ENCODE data around the gene BBS1. TPM values are rescaled to one million over a fixed set of nuclear protein-coding genes. Genes with fewer than 3 reads are reported as not detected.
A peak's percentile ranks its signal among the peaks of the same experiment; 100 is the strongest.

Gene BBS1
- total RNA-seq, 4 donors from 2014 or later: 9.7 to 45.8 (median 17.1) TPM

GRCh38 chr11:66495401-66495854 lies 15.0 kb upstream of the BBS1 start:
- Histone ChIP-seq H3K4me1 (no peaks in the 10 kb centered on the region), H3K36me3 (peaks cover 9 to 99% (median 21%) of the 10 kb centered on the region in 3 donors), H3K4me3 (no peak overlapping the region), H3K27me3 (no peaks in the 10 kb centered on the region), H3K27ac (no peak overlapping the region), H3K9me3 (no peaks in the 10 kb centered on the region)
- no CpG with 5 or more reads among the region's 17 CpGs for WGBS, 2 donors
- DNase-seq: no peak
- intact Hi-C loops (cut with DNase I): no loop called here
- TF ChIP-seq POLR2A (IDR thresholded peaks at IDR 0.05): no peak
- peak in 1 of 6 experiments; percentile 7 for TF ChIP-seq CTCF (IDR thresholded peaks at IDR 0.05)

- intact Hi-C loops (cut with DNase I): no loop called here
- H3K9me3 ChIP-seq: no peaks in the 10 kb centered on the region
- DNase-seq: no peak
- H3K27ac ChIP-seq: no peak overlapping the region
- no peak overlapping the region for H3K4me3 ChIP-seq
- no peaks in the 10 kb centered on the region for H3K4me1 ChIP-seq
- H3K36me3 ChIP-seq: peaks cover 9 to 99% (median 20%) of the 10 kb centered on the region in 3 donors
- WGBS, 2 donors: 88 to 98% methylated on average over 10 to 11 of the region's 16 CpGs
- TF ChIP-seq CTCF (IDR thresholded peaks at IDR 0.05) (no peak), POLR2A (IDR thresholded peaks at IDR 0.05) (no peak)
- H3K27me3 ChIP-seq: no peaks in the 10 kb centered on the region
Observed at GRCh38 chr11:66497206-66497605, 13.2 kb upstream of the BBS1 start.

GRCh38 chr11:66498506-66498905 lies 11.9 kb upstream of the BBS1 start:
- no peak for TF ChIP-seq POLR2A (IDR thresholded peaks at IDR 0.05)
- TF ChIP-seq CTCF (IDR thresholded peaks at IDR 0.05): no peak
- WGBS, 2 donors: 96% methylated on average over 5 of the region's 5 CpGs
- intact Hi-C loops (cut with DNase I): no loop called here

GRCh38 chr11:66505276-66505816 lies 5.1 kb upstream of the BBS1 start:
- TF ChIP-seq POLR2A (IDR thresholded peaks at IDR 0.05) (no peak), CTCF (IDR thresholded peaks at IDR 0.05) (no peak)
- Histone ChIP-seq H3K4me3 (no peak overlapping the region), H3K27ac (no peak overlapping the region), H3K4me1 (peaks cover 0 to 7% (median 4%) of the 10 kb centered on the region in 3 donors), H3K9me3 (no peaks in the 10 kb centered on the region), H3K36me3 (peaks cover 0 to 70% (median 0%) of the 10 kb centered on the region in 3 donors), H3K27me3 (no peaks in the 10 kb centered on the region)
- intact Hi-C loops (cut with DNase I): no loop called here
- 75 to 83% methylated on average over 1 of the region's 1 CpG for WGBS, 2 donors
- no peak for DNase-seq

More at GRCh38 chr11:66498506-66498905, 11.9 kb upstream of the BBS1 start:
- no peaks in the 10 kb centered on the region for H3K4me1 ChIP-seq
- H3K9me3 ChIP-seq: no peaks in the 10 kb centered on the region
- H3K4me3 ChIP-seq: no peak overlapping the region
- peaks cover 2 to 97% (median 12%) of the 10 kb centered on the region in 3 donors for H3K36me3 ChIP-seq
- H3K27me3 ChIP-seq: no peaks in the 10 kb centered on the region
- DNase-seq: no peak
- H3K27ac ChIP-seq: no peak overlapping the region

- H3K4me3 ChIP-seq: no peak overlapping the region
- H3K9me3 ChIP-seq: no peaks in the 10 kb centered on the region
- DNase-seq: no peak
- no peak overlapping the region for H3K27ac ChIP-seq
- H3K27me3 ChIP-seq: no peaks in the 10 kb centered on the region
- intact Hi-C loops (cut with DNase I): no loop called here
- no peak for TF ChIP-seq CTCF (IDR thresholded peaks at IDR 0.05)
- no peak for TF ChIP-seq POLR2A (IDR thresholded peaks at IDR 0.05)
- WGBS, 2 donors: 76 to 87% methylated on average over 5 of the region's 7 CpGs
- H3K36me3 ChIP-seq: peaks cover 0 to 49% (median 0%) of the 10 kb centered on the region in 3 donors
- H3K4me1 ChIP-seq: peaks cover 0 to 20% (median 12%) of the 10 kb centered on the region in 3 donors
Observed at GRCh38 chr11:66509131-66509561, 1.3 kb upstream of the BBS1 start.
